Duodenal mucosa (tissue), 2 donors: ENCODE data around the gene NEURL1.
"Not testable (repeated sequence)": the region's sequence is repeated elsewhere in the genome, so short reads cannot be mapped to it uniquely, and the experiment has no call there.

Experiments
- H3K27ac ChIP-seq: one replicate; pipeline ENCODE4 v1.7.0; 2013; ENCODE audit warnings: low read depth, low read length
- H3K27me3 ChIP-seq, 2 donors: one replicate each; pipeline ENCODE4 v1.7.0; 2013; ENCODE audit warnings: low read length in 2 of 2, control low read depth in 1 of 2; ENCODE audit not compliant: insufficient read depth in 2 of 2, control insufficient read depth in 1 of 2
- H3K36me3 ChIP-seq, 2 donors: one replicate each; pipeline ENCODE4 v1.7.0; 2013; ENCODE audit warnings: low read length in 2 of 2, control low read depth in 1 of 2; ENCODE audit not compliant: insufficient read depth in 2 of 2, control insufficient read depth in 1 of 2
- H3K4me1 ChIP-seq, 2 donors: one replicate each; pipeline ENCODE4 v1.7.0; 2013; ENCODE audit warnings: low read length in 2 of 2, control low read depth in 1 of 2; ENCODE audit not compliant: insufficient read depth in 2 of 2, control insufficient read depth in 1 of 2
- H3K4me3 ChIP-seq, 2 donors: one replicate each; pipeline ENCODE4 v1.7.0; 2013; ENCODE audit warnings: low read length in 2 of 2, low read depth in 1 of 2
- H3K9ac ChIP-seq, 2 donors: one replicate each; pipeline ENCODE4 v1.7.0; 2013; ENCODE audit warnings: low read length in 2 of 2, low read depth in 1 of 2
- H3K9me3 ChIP-seq, 2 donors: one replicate each; pipeline ENCODE4 v1.7.0; 2013; ENCODE audit warnings: low read length in 2 of 2, control low read depth in 1 of 2; ENCODE audit not compliant: control insufficient read depth in 1 of 2

The NEURL1 gene

GRCh38 chr10:103602028-103602851, 108.7 kb downstream of the NEURL1 start:
- Histone ChIP-seq H3K36me3 (peaks cover 6 to 28% of the 10 kb centered on the region in 2 donors), H3K27me3 (no peaks in the 10 kb centered on the region)

GRCh38 chr10:103602852-103603155, 109.3 kb downstream of the NEURL1 start:
- Histone ChIP-seq H3K4me3 (no peak overlapping the region), H3K4me1 (peaks cover 3 to 5% of the 10 kb centered on the region in 2 donors), H3K9ac (no peak overlapping the region), H3K27me3 (no peaks in the 10 kb centered on the region), H3K9me3 (no peaks in the 10 kb centered on the region), H3K27ac (no peak overlapping the region), H3K36me3 (peaks cover 6 to 28% of the 10 kb centered on the region in 2 donors)

More at GRCh38 chr10:103602028-103602851, 108.7 kb downstream of the NEURL1 start:
- no peak overlapping the region for H3K4me3 ChIP-seq
- H3K4me1 ChIP-seq: peaks cover 3 to 5% of the 10 kb centered on the region in 2 donors
- H3K9ac ChIP-seq: no peak overlapping the region
- no peaks in the 10 kb centered on the region for H3K9me3 ChIP-seq
- H3K27ac ChIP-seq: no peak overlapping the region

GRCh38 chr10:103603382-103603781, 109.9 kb downstream of the NEURL1 start:
- Histone ChIP-seq H3K27me3 (no peaks in the 10 kb centered on the region), H3K4me1 (peaks cover 3 to 5% of the 10 kb centered on the region in 2 donors), H3K36me3 (peaks cover 6 to 28% of the 10 kb centered on the region in 2 donors), H3K4me3 (no peak overlapping the region), H3K27ac (no peak overlapping the region), H3K9ac (no peak overlapping the region), H3K9me3 (no peaks in the 10 kb centered on the region)

GRCh38 chr10:103605359-103606096, 112.0 kb downstream of the NEURL1 start:
- Histone ChIP-seq H3K4me3 (no peak overlapping the region), H3K4me1 (peaks cover 0 to 5% of the 10 kb centered on the region in 2 donors), H3K9ac (no peak overlapping the region), H3K9me3 (no peaks in the 10 kb centered on the region), H3K27me3 (no peaks in the 10 kb centered on the region), H3K36me3 (peaks cover 14 to 40% of the 10 kb centered on the region in 2 donors), H3K27ac (no peak overlapping the region)

GRCh38 chr10:103606097-103606438, 112.6 kb downstream of the NEURL1 start:
- not testable (repeated sequence) for H3K9me3 ChIP-seq, H3K4me3 ChIP-seq, H3K27ac ChIP-seq, H3K27me3 ChIP-seq, H3K9ac ChIP-seq, H3K4me1 ChIP-seq
- peaks cover 14 to 45% of the 10 kb centered on the region in 2 donors for H3K36me3 ChIP-seq

- H3K36me3 ChIP-seq: peaks cover 17 to 47% of the 10 kb centered on the region in 2 donors
- H3K4me3 ChIP-seq, H3K27me3 ChIP-seq, H3K9ac ChIP-seq, H3K4me1 ChIP-seq, H3K27ac ChIP-seq, H3K9me3 ChIP-seq: not testable (repeated sequence)
Observed at GRCh38 chr10:103607051-103607450, 113.5 kb downstream of the NEURL1 start.

GRCh38 chr10:103608056-103608455, 114.6 kb downstream of the NEURL1 start:
- H3K4me3 ChIP-seq, H3K9me3 ChIP-seq, H3K27ac ChIP-seq, H3K9ac ChIP-seq, H3K27me3 ChIP-seq: not testable (repeated sequence)
- peaks cover 0 to 10% of the 10 kb centered on the region in 2 donors for H3K4me1 ChIP-seq
- peaks cover 15 to 46% of the 10 kb centered on the region in 2 donors for H3K36me3 ChIP-seq

- Histone ChIP-seq H3K9ac (no peak overlapping the region), H3K4me1 (peaks cover 0 to 11% of the 10 kb centered on the region in 2 donors), H3K4me3 (no peak overlapping the region), H3K36me3 (peaks cover 14 to 43% of the 10 kb centered on the region in 2 donors), H3K27me3 (no peaks in the 10 kb centered on the region), H3K27ac (no peak overlapping the region), H3K9me3 (no peaks in the 10 kb centered on the region)
Observed at GRCh38 chr10:103609231-103610082, 116.0 kb downstream of the NEURL1 start.

- H3K4me1 ChIP-seq: peaks cover 6 to 15% of the 10 kb centered on the region in 2 donors
- peaks cover 14 to 36% of the 10 kb centered on the region in 2 donors for H3K36me3 ChIP-seq
- H3K9me3 ChIP-seq: no peaks in the 10 kb centered on the region
Observed at GRCh38 chr10:103610083-103610472, 116.6 kb downstream of the NEURL1 start.

More at GRCh38 chr10:103610083-103610472, 116.6 kb downstream of the NEURL1 start:
- no peak overlapping the region for H3K27ac ChIP-seq
- no peaks in the 10 kb centered on the region for H3K27me3 ChIP-seq
- H3K4me3 ChIP-seq: no peak overlapping the region
- H3K9ac ChIP-seq: no peak overlapping the region
